ENCODE measurements around the gene GJA3.

DNA sequence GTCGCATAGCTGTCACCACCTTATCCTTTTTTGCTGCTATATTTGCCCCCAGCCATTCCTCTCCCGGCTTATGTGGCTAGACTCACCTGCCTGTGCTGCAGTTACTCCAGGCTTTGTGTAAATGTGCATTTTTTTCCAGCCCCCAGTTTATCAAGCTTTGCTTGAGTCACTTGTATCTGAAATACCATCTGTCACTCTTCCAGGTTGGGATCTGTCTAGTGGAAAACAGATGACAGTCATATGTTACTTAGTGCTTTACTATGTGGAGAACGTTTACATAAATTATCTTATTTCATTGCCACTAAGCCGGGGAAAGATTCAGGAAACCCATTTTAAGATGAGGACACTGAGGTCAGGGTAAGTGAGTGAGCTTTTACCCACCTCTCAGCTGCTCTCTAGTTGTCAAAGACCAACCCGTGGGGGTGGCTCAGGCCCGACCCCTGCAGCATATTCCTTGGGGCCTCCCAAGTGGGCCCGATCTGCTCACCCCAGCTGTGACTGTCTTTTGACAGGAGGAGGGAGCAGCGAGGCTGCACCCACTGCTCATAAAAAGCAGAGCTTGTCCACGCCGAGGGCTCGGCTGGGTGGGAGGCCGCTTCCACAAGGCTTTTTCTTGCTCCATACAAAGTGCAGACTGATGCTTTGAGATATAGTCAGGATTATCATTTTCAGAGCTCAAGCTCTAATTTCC is 24.7 kb upstream of the GJA3 start:
- TF ChIP-seq POLR2A (IDR thresholded peaks at IDR 0.05; ENCODE audit: low read depth, low read length) (no peak), POLR2AphosphoS5 (IDR thresholded peaks at IDR 0.05; ENCODE audit: insufficient read depth, low read depth, low read length) (no peak), EZH2 (IDR thresholded peaks at IDR 0.05; ENCODE audit: borderline replicate concordance, low read depth, low read length, severe bottlenecking) (no peak)
- TF ChIP-seq, protein P1, sequence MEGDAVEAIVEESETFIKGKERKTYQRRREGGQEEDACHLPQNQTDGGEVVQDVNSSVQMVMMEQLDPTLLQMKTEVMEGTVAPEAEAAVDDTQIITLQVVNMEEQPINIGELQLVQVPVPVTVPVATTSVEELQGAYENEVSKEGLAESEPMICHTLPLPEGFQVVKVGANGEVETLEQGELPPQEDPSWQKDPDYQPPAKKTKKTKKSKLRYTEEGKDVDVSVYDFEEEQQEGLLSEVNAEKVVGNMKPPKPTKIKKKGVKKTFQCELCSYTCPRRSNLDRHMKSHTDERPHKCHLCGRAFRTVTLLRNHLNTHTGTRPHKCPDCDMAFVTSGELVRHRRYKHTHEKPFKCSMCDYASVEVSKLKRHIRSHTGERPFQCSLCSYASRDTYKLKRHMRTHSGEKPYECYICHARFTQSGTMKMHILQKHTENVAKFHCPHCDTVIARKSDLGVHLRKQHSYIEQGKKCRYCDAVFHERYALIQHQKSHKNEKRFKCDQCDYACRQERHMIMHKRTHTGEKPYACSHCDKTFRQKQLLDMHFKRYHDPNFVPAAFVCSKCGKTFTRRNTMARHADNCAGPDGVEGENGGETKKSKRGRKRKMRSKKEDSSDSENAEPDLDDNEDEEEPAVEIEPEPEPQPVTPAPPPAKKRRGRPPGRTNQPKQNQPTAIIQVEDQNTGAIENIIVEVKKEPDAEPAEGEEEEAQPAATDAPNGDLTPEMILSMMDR (IDR thresholded peaks at IDR 0.05; ENCODE audit: extremely low read depth in 1 of 2, insufficient read depth in 1 of 2, low read depth in 1 of 2, low read length in 2 of 2) = no peak

Data from endothelial cell of umbilical vein (primary cell).